ENCODE results near the gene MGST2.
"Not testable (repeated sequence)": the region's sequence is repeated elsewhere in the genome, so short reads cannot be mapped to it uniquely, and the experiment has no call there.

MGST2 gene

GRCh38 chr4:139665690-139666529 lies at the start of gene MGST2:
Gene MGST2 (plus strand): TSS chr4:139665819. CDS start chr4:139666020, 201 bp downstream.
- no peak for FAIRE-seq

- peak; percentile 11 for FAIRE-seq
Measured at GRCh38 chr4:139617702-139618490, 47.7 kb upstream of the MGST2 start.

GRCh38 chr4:139619644-139620043 lies 46.0 kb upstream of the MGST2 start:
- no peak for FAIRE-seq

GRCh38 chr4:139622901-139623381 lies 42.7 kb upstream of the MGST2 start:
- no peak for FAIRE-seq

- no peak for FAIRE-seq
Measured at GRCh38 chr4:139624441-139625092, 41.1 kb upstream of the MGST2 start.

GRCh38 chr4:139625093-139625455 lies 40.5 kb upstream of the MGST2 start:
- FAIRE-seq, result no peak

- FAIRE-seq, result no peak
Measured at GRCh38 chr4:139625482-139625881, 40.1 kb upstream of the MGST2 start.

GRCh38 chr4:139628184-139629012 lies 37.2 kb upstream of the MGST2 start:
- no peak for FAIRE-seq

GRCh38 chr4:139629436-139630125 lies 36.0 kb upstream of the MGST2 start:
- FAIRE-seq, result no peak

GRCh38 chr4:139630126-139630495 lies 35.5 kb upstream of the MGST2 start:
- no peak for FAIRE-seq

- no peak for FAIRE-seq
Measured at GRCh38 chr4:139630991-139631390, 34.6 kb upstream of the MGST2 start.

GRCh38 chr4:139631791-139632190 lies 33.8 kb upstream of the MGST2 start:
- FAIRE-seq, result no peak

GRCh38 chr4:139632739-139633138 lies 32.9 kb upstream of the MGST2 start:
- not testable (repeated sequence) for FAIRE-seq

GRCh38 chr4:139633195-139633594 lies 32.4 kb upstream of the MGST2 start:
- no peak for FAIRE-seq

- no peak for FAIRE-seq
Measured at GRCh38 chr4:139633661-139634060, 32.0 kb upstream of the MGST2 start.

- no peak for FAIRE-seq
Measured at GRCh38 chr4:139635966-139636365, 29.7 kb upstream of the MGST2 start.

- not testable (repeated sequence) for FAIRE-seq
Measured at GRCh38 chr4:139638306-139638705, 27.3 kb upstream of the MGST2 start.

GRCh38 chr4:139639654-139640053 lies 26.0 kb upstream of the MGST2 start:
- no peak for FAIRE-seq

- FAIRE-seq, result no peak
Measured at GRCh38 chr4:139641218-139641617, 24.4 kb upstream of the MGST2 start.

GRCh38 chr4:139642364-139642763 lies 23.3 kb upstream of the MGST2 start:
- no peak for FAIRE-seq

- FAIRE-seq, result no peak
Measured at GRCh38 chr4:139643042-139643895, 22.4 kb upstream of the MGST2 start.

All from TTC549 (cell line).